Articular chondrocyte of knee joint (primary cell): ENCODE measurements around the gene MBD6. TPM values are rescaled to one million over a fixed set of nuclear protein-coding genes. Genes with fewer than 3 reads are reported as not detected.

Experiments used
- small RNA-seq: library from RNA; depleted of rRNA; stranded (forward); fragments of <200 nt; gene quantifications from one replicate; pipeline ENCODE3, GENCODE V24; 2012
- total RNA-seq: library from RNA; depleted of rRNA; stranded (reverse); fragments of >200 nt; gene quantifications from 2 replicates; pipeline ENCODE4 v1.2.3, GENCODE V29; 2012

MBD6 gene
- total RNA-seq = 3.8 and 5.2 TPM in 2 replicates

GRCh38 chr12:57522011-57522886 is at the start of gene MBD6:
MBD6 (plus strand) TSS chr12:57522824; CDS start chr12:57524304, 1,480 bp downstream.

GRCh38 chr12:57479376-57480115 is 43.1 kb upstream of the MBD6 start, which contains the start of gene ARHGAP9:
ARHGAP9 (minus strand) TSS chr12:57479866; CDS start chr12:57479406, 460 bp downstream.

DNA sequence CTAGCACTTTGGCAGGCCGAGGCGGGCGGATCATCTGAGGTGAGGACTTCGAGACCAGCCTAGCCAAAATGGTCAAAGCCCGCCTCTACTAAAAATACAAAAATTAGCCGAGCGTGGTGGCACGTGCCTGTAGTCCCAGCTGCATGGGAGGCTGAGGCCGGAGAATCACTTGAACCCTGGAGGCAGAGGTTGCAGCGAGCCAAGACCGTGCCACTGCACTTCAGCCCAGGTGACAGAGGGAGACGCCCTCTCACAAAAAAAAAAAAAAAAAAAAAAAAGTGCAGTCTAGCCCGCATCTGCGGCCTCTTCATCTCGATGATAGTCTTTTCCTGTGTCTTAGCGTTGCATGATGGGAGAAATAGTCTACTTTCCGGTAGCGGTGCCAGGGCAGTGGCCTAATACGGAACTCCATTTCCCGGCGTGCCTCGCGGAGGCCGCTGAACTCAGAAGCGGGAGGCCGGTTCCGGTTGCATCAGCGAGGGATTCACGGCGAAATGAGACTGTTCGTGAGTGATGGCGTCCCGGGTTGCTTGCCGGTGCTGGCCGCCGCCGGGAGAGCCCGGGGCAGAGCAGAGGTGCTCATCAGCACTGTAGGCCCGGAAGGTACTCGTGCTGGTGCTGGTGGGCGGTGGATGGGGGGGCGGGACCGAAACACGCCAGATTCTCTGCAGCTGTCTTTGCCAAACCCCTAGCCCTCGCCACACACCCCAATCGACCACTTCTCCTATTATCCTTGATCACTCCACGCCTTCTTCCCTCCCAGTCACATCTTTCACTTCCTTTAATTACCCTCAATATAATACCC is 34.8 kb upstream of the MBD6 start, which contains the start of gene MARS1:
TSS of gene MARS1 (plus strand) at position 472 of the 805 bp plus-strand sequence. CDS start at position 495, 23 bp downstream.

GRCh38 chr12:57520053-57520818 is 2.4 kb upstream of the MBD6 start, which contains the start of gene DDIT3:
DDIT3 (minus strand) TSS chr12:57520514; CDS start chr12:57517406, 3,108 bp downstream.

GRCh38 chr12:57546438-57547287 is 24.0 kb downstream of the MBD6 start, which contains the start of gene DCTN2:
DCTN2 (minus strand) TSS chr12:57547192; CDS start chr12:57547063, 129 bp downstream.

GRCh38 chr12:57549909-57550640 is 27.5 kb downstream of the MBD6 start, which contains the start of gene KIF5A:
KIF5A (plus strand) TSS chr12:57550044; CDS start chr12:57550272, 228 bp downstream.

Small RNAs within 50 kb of the gene (small RNA-seq; reads per million reads assigned to genes)
- gene MIR616 = not detected

Other genes with a start within 250 kb of the MBD6 start
- 25.5 and 27.0 TPM in 2 replicates for gene R3HDM2, start 91.8 kb upstream of the MBD6 start, total RNA-seq
- gene INHBC, start 88.0 kb upstream of the MBD6 start, total RNA-seq = under 0.01 TPM in 1 of 2 replicates, not detected in the other
- gene INHBE, start 67.5 kb upstream of the MBD6 start, total RNA-seq = 0.22 TPM in 1 of 2 replicates, not detected in the other
- 0.11 and 0.26 TPM in 2 replicates for gene GLI1, start 63.0 kb upstream of the MBD6 start, total RNA-seq
- 0.22 TPM in 1 of 2 replicates, not detected in the other for gene ARHGAP9, start 43.0 kb upstream of the MBD6 start, total RNA-seq
- gene MARS1, start 34.8 kb upstream of the MBD6 start, total RNA-seq = 108 and 113 TPM in 2 replicates
- gene DDIT3, start 2.3 kb upstream of the MBD6 start, total RNA-seq = 40.5 and 59.5 TPM in 2 replicates
- 113 and 132 TPM in 2 replicates for gene DCTN2, start 24.4 kb downstream of the MBD6 start, total RNA-seq
- under 0.01 and 0.22 TPM in 2 replicates for gene KIF5A, start 27.2 kb downstream of the MBD6 start, total RNA-seq
- 23.5 and 26.2 TPM in 2 replicates for gene PIP4K2C, start 68.4 kb downstream of the MBD6 start, total RNA-seq
- gene DTX3, start 82.0 kb downstream of the MBD6 start, total RNA-seq = 9.4 and 11.2 TPM in 2 replicates
- gene ARHGEF25, start 88.6 kb downstream of the MBD6 start, total RNA-seq = 16.2 and 17.2 TPM in 2 replicates
- gene B4GALNT1, start 110.4 kb downstream of the MBD6 start, total RNA-seq = 1.0 and 2.9 TPM in 2 replicates
- 154 and 254 TPM in 2 replicates for gene OS9, start 171.3 kb downstream of the MBD6 start, total RNA-seq
- 0.11 and 0.39 TPM in 2 replicates for gene AGAP2, start 215.9 kb downstream of the MBD6 start, total RNA-seq
- gene TSPAN31, start 222.2 kb downstream of the MBD6 start, total RNA-seq = 71.6 and 76.1 TPM in 2 replicates
- 108 and 195 TPM in 2 replicates for gene CDK4, start 229.5 kb downstream of the MBD6 start, total RNA-seq
- gene MARCHF9, start 232.3 kb downstream of the MBD6 start, total RNA-seq = 1.1 and 1.2 TPM in 2 replicates
- gene CYP27B1, start 244.3 kb downstream of the MBD6 start, total RNA-seq = 0.22 and 0.65 TPM in 2 replicates
- gene METTL1, start 249.3 kb downstream of the MBD6 start, total RNA-seq = 6.7 and 8.0 TPM in 2 replicates
- 5.9 and 8.0 TPM in 2 replicates for gene EEF1AKMT3, start 249.8 kb downstream of the MBD6 start, total RNA-seq